CD4-positive, alpha-beta T cell (primary cell): ENCODE results near the gene ZFP1. TPM values are rescaled to one million over a fixed set of nuclear protein-coding genes. Genes with fewer than 3 reads are reported as not detected.

ENCODE experiments used
- ATAC-seq: fragments of 200-7000 bp; cut with Tn5 transposase; one replicate; pipeline ENCODE4 v1.10.0; 2022; ENCODE audit warnings: mild to moderate bottlenecking; ENCODE audit not compliant: poor library complexity
- CTCF ChIA-PET: fragments of 350-600 bp; sonication (Branson Sonifier 250); formaldehyde crosslinking; loops from one replicate; lab custom pipeline; 2021; ENCODE audit warnings: antibody characterized with exemption, inconsistent platforms; lab: Charles Lee
- POLR2A ChIA-PET: fragments of 350-600 bp; sonication (Branson Sonifier 250); formaldehyde crosslinking; loops from one replicate; lab custom pipeline; 2021; ENCODE audit warnings: antibody characterized with exemption, inconsistent platforms; lab: Charles Lee
- DNase-seq, 14 experiments: peaks; one replicate each; pipeline ENCODE4 v3.0.0-alpha.2; 2013 to 2020; ENCODE audit warnings: mixed read lengths in 2 of 14
- H3K27ac ChIP-seq, 2 donors: one replicate each; pipeline versions ENCODE4 v1.5.1 to v1.7.0; 2013; ENCODE audit warnings: low read length in 2 of 2, low read depth in 1 of 2, mild to moderate bottlenecking in 1 of 2
- H3K27me3 ChIP-seq, 2 experiments: 1 replicate in 1 of 2; 2 replicates in 1 of 2; pipeline versions ENCODE4 v1.6.1 to v1.7.0; 2013; ENCODE audit warnings: low read length in 2 of 2, control low read depth in 1 of 2, mild to moderate bottlenecking in 1 of 2, moderate library complexity in 1 of 2; ENCODE audit not compliant: insufficient read depth in 2 of 2, control insufficient read depth in 1 of 2
- H3K36me3 ChIP-seq: one replicate; pipeline ENCODE4 v1.6.1; 2013; ENCODE audit warnings: low read length, control low read depth; ENCODE audit not compliant: insufficient read depth
- H3K4me1 ChIP-seq: one replicate; pipeline ENCODE4 v1.6.1; 2013; ENCODE audit warnings: low read length, control low read depth; ENCODE audit not compliant: insufficient read depth
- H3K4me3 ChIP-seq: one replicate; pipeline ENCODE4 v1.5.1; 2013; ENCODE audit warnings: mild to moderate bottlenecking, low read length, moderate library complexity
- H3K9me3 ChIP-seq, 2 experiments: 1 replicate in 1 of 2; 2 replicates in 1 of 2; pipeline versions ENCODE4 v1.6.1 to v1.7.0; 2013; ENCODE audit warnings: low read length in 2 of 2, mild to moderate bottlenecking in 2 of 2, control low read depth in 1 of 2, moderate library complexity in 1 of 2; ENCODE audit not compliant: control insufficient read depth in 1 of 2, insufficient read depth in 1 of 2
- H3K27ac Mint-ChIP-seq: one replicate; pipeline ENCODE4 v1.8.0; 2020; ENCODE audit warnings: mixed read lengths
- H3K27me3 Mint-ChIP-seq: one replicate; pipeline ENCODE4 v1.8.0; 2021; ENCODE audit warnings: mixed read lengths
- H3K36me3 Mint-ChIP-seq: one replicate; pipeline ENCODE4 v1.8.0; 2021; ENCODE audit warnings: low read depth, mixed read lengths
- H3K4me1 Mint-ChIP-seq: one replicate; pipeline ENCODE4 v1.8.0; 2021; ENCODE audit warnings: low read depth, mixed read lengths
- H3K4me3 Mint-ChIP-seq: one replicate; pipeline ENCODE4 v1.8.0; 2020; ENCODE audit warnings: mild to moderate bottlenecking, mixed read lengths
- H3K9me3 Mint-ChIP-seq: one replicate; pipeline ENCODE4 v1.8.0; 2020; ENCODE audit warnings: mixed read lengths
- CTCF ChIP-seq: fragments of 200-600 bp; IDR thresholded peaks from one replicate; pipeline ENCODE4 v1.8.0; 2022; ENCODE audit warnings: antibody characterized with exemption, mild to moderate bottlenecking
- intact Hi-C, 2 experiments: fragments of 100-400 bp; cut with DNase I in 1 of 2; cut with micrococcal nuclease in 1 of 2; formaldehyde crosslinking; loops; one replicate each; pipeline versions ENCODE4 v1.15.1 to v1.9.0; 2023 to 2025; cut with DNase I, micrococcal nuclease
- total RNA-seq, 174 experiments: library from RNA in 2 of 174; stranded (reverse) in 2 of 174; gene quantifications; one replicate each; pipeline ENCODE4 v1.2.3 and lab custom pipeline; 2021 to 2026

Gene ZFP1
- total RNA-seq, 2 experiments from 2014 or later, result 6.2 to 7.5 TPM

GRCh38 chr16:75110637-75111513 is 37.4 kb upstream of the ZFP1 start:
- ATAC-seq, result peak; percentile 74
- peaks cover 4 to 9% of the 10 kb centered on the region in 2 experiments for H3K27me3 ChIP-seq
- peak; percentile 70 to 91 (median 78) for DNase-seq
- peaks cover 0 to 5% of the 10 kb centered on the region in 2 experiments for H3K9me3 ChIP-seq
- ChIA-PET POLR2A (interaction anchor here (0.6 to 4.8 kb wide), 11 partner anchors 12 to 654 kb away, joined by 3 to 54 read pairs (median 4); partner anchors contain the start of genes WDR59 and ZNRF1), CTCF (interaction anchor here (0.6 to 5.8 kb wide), 31 partner anchors 8 to 407 kb away, joined by 3 to 75 read pairs (median 5); partner anchors contain the start of genes WDR59 and ZNRF1)
- peak overlapping the region; percentile 20 for H3K4me3 ChIP-seq
- H3K36me3 Mint-ChIP-seq, result no peaks in the 10 kb centered on the region
- TF ChIP-seq CTCF, result peak; percentile 91
- H3K27me3 Mint-ChIP-seq, result peaks cover 11% of the 10 kb centered on the region
- intact Hi-C loops, result loop anchor here (1.0 to 2.0 kb wide), 5 partner anchors 113 to 402 kb away; no protein-coding TSS in a partner anchor
- H3K36me3 ChIP-seq, result no peaks in the 10 kb centered on the region
- H3K27ac Mint-ChIP-seq, result peak overlapping the region; percentile 82
- H3K4me1 ChIP-seq, result peaks cover 59% of the 10 kb centered on the region
- no peaks in the 10 kb centered on the region for H3K9me3 Mint-ChIP-seq
- H3K4me3 Mint-ChIP-seq, result peak overlapping the region; percentile 44
- H3K4me1 Mint-ChIP-seq, result peaks cover 55% of the 10 kb centered on the region
- H3K27ac ChIP-seq, result peak overlapping the region in 1 of 2 donors; percentile 62

- Histone ChIP-seq H3K27ac (no peak overlapping the region), H3K4me3 (no peak overlapping the region)
These were observed 36.8 kb upstream of the ZFP1 start for GRCh38 chr16:75111514-75111940.

More at GRCh38 chr16:75111514-75111940, 36.8 kb upstream of the ZFP1 start:
- intact Hi-C loops, result loop anchor here (1.0 to 2.0 kb wide), 5 partner anchors 113 to 403 kb away; no protein-coding TSS in a partner anchor
- peaks cover 56% of the 10 kb centered on the region for H3K4me1 ChIP-seq
- TF ChIP-seq CTCF, result peak; percentile 39
- peaks cover 0 to 5% of the 10 kb centered on the region in 2 experiments for H3K9me3 ChIP-seq
- CTCF ChIA-PET, result interaction anchor here (0.6 to 5.8 kb wide), 28 partner anchors 9 to 406 kb away, joined by 3 to 75 read pairs (median 5); partner anchors contain the start of genes WDR59 and ZNRF1
- POLR2A ChIA-PET, result interaction anchor here (0.7 to 4.8 kb wide), 9 partner anchors 12 to 653 kb away, joined by 3 to 54 read pairs (median 4); partner anchors contain the start of genes WDR59 and ZNRF1
- DNase-seq (no peak), ATAC-seq (peak; percentile 9)
- Mint-ChIP-seq H3K4me1 (peaks cover 48% of the 10 kb centered on the region), H3K36me3 (no peaks in the 10 kb centered on the region), H3K27me3 (peaks cover 11% of the 10 kb centered on the region), H3K9me3 (no peaks in the 10 kb centered on the region), H3K27ac (peak overlapping the region; percentile 82), H3K4me3 (no peak overlapping the region)
- H3K36me3 ChIP-seq, result no peaks in the 10 kb centered on the region
- peaks cover 4 to 9% of the 10 kb centered on the region in 2 experiments for H3K27me3 ChIP-seq
